DMS 273 (cell line): ENCODE measurements around the gene RARG.

ENCODE experiments used
- DNase-seq: peaks from one replicate; lab custom pipeline; 2025; ENCODE audit not compliant: unreplicated experiment; lab: John Stamatoyannopoulos, UW

The RARG gene

GRCh38 chr12:53231921-53232645 is at the start of gene RARG:
RARG (minus strand) TSS chr12:53232209; CDS start chr12:53227545, 4,664 bp downstream.
- DNase-seq = peak; percentile 72

- DNase-seq = no peak
Observed at GRCh38 chr12:53279888-53280498, 48.0 kb upstream of the RARG start.

- DNase-seq = no peak
Observed at GRCh38 chr12:53279283-53279869, 47.4 kb upstream of the RARG start.

- DNase-seq = no peak
Observed at GRCh38 chr12:53277981-53278380, 46.0 kb upstream of the RARG start.

- no peak for DNase-seq
Observed at GRCh38 chr12:53276511-53276910, 44.5 kb upstream of the RARG start.

- DNase-seq = no peak
Observed at GRCh38 chr12:53274445-53274844, 42.4 kb upstream of the RARG start.

GRCh38 chr12:53268630-53269562 is 36.9 kb upstream of the RARG start:
- DNase-seq = peak; percentile 53

- DNase-seq = peak; percentile 90
Observed at GRCh38 chr12:53267999-53268629, 36.1 kb upstream of the RARG start, which contains the start of gene ESPL1. ESPL1 (plus strand) TSS chr12:53268299; CDS start chr12:53268767, 468 bp downstream.

- no peak for DNase-seq
Observed at GRCh38 chr12:53267306-53267998, 35.4 kb upstream of the RARG start.

GRCh38 chr12:53265783-53266182 is 33.8 kb upstream of the RARG start:
- no peak for DNase-seq

GRCh38 chr12:53259891-53260290 is 27.9 kb upstream of the RARG start:
- DNase-seq = no peak

GRCh38 chr12:53258541-53259539 is 26.8 kb upstream of the RARG start:
- no peak for DNase-seq

- no peak for DNase-seq
Observed at GRCh38 chr12:53255996-53256395, 24.0 kb upstream of the RARG start.

GRCh38 chr12:53254816-53255545 is 23.0 kb upstream of the RARG start:
- no peak for DNase-seq

- DNase-seq = no peak
Observed at GRCh38 chr12:53253298-53253697, 21.3 kb upstream of the RARG start.

- DNase-seq = peak; percentile 65
Observed at GRCh38 chr12:53252349-53252916, 20.4 kb upstream of the RARG start.

- peak; percentile 88 for DNase-seq
Observed at GRCh38 chr12:53251477-53252348, 19.7 kb upstream of the RARG start.
